CD14-positive monocyte (primary cell): Measurements from ENCODE around the gene NEMF. TPM values are rescaled to one million over a fixed set of nuclear protein-coding genes. Genes with fewer than 3 reads are reported as not detected.
"Not testable (repeated sequence)": the region's sequence is repeated elsewhere in the genome, so short reads cannot be mapped to it uniquely, and the experiment has no call there.

Experiments used
- DNase-seq, 3 donors: peaks; one replicate each; pipeline ENCODE4 v3.0.0-alpha.2; 2011 to 2022
- H2AFZ ChIP-seq: 2 replicates; pipeline ENCODE4 v1.6.0; 2012; ENCODE audit warnings: mild to moderate bottlenecking, low read depth, low read length, inconsistent platforms; ENCODE audit not compliant: insufficient read depth, poor library complexity, severe bottlenecking
- H3K27ac ChIP-seq, 2 donors: 1 replicate in 1 of 2; 2 replicates in 1 of 2; pipeline ENCODE4 v1.5.1; 2012 to 2013; ENCODE audit warnings: low read length in 2 of 2, control low read depth in 1 of 2, inconsistent platforms in 1 of 2, low read depth in 1 of 2, mild to moderate bottlenecking in 1 of 2
- H3K27me3 ChIP-seq, 2 donors: one replicate each; pipeline versions ENCODE4 v1.6.0 to v1.6.1; 2011 to 2013; ENCODE audit warnings: low read length in 2 of 2; ENCODE audit not compliant: control insufficient read depth in 2 of 2, insufficient read depth in 2 of 2
- H3K36me3 ChIP-seq, 2 donors: replicated peaks in 1 of 2; 1 replicate in 1 of 2; 2 replicates in 1 of 2; pipeline versions ENCODE4 v1.5.1 to v1.6.1; 2012 to 2013; ENCODE audit warnings: low read length in 2 of 2, control low read depth in 1 of 2, inconsistent platforms in 1 of 2, mild to moderate bottlenecking in 1 of 2; ENCODE audit not compliant: insufficient read depth in 2 of 2, control insufficient read depth in 1 of 2
- H3K4me1 ChIP-seq, 2 donors: 1 replicate in 1 of 2; 2 replicates in 1 of 2; pipeline versions ENCODE4 v1.5.1 to v1.6.1; 2012 to 2013; ENCODE audit warnings: low read length in 2 of 2, control low read depth in 1 of 2, inconsistent platforms in 1 of 2, mild to moderate bottlenecking in 1 of 2, moderate library complexity in 1 of 2; ENCODE audit not compliant: insufficient read depth in 2 of 2, control insufficient read depth in 1 of 2
- H3K4me2 ChIP-seq: replicated peaks from 2 replicates; pipeline ENCODE3; 2012; ENCODE audit warnings: low read length, moderate library complexity, mild to moderate bottlenecking; ENCODE audit not compliant: poor library complexity, severe bottlenecking; ENCODE audit errors: extremely low read depth
- H3K4me3 ChIP-seq, 3 experiments: fragments of 200-600 bp in 1 of 3; sonication (generic) in 1 of 3; replicated peaks in 1 of 3; 1 replicate in 2 of 3; 2 replicates in 1 of 3; pipeline ENCODE4 v1.5.1; 2011 to 2013; ENCODE audit warnings: low read length in 3 of 3, mild to moderate bottlenecking in 3 of 3, control low read depth in 2 of 3, low read depth in 2 of 3, inconsistent platforms in 1 of 3, moderate library complexity in 1 of 3
- H3K79me2 ChIP-seq: 2 replicates; pipeline ENCODE4 v1.6.0; 2012; ENCODE audit warnings: mild to moderate bottlenecking, control low read depth, inconsistent platforms, low read length, moderate library complexity; ENCODE audit not compliant: insufficient read depth
- H3K9ac ChIP-seq: 2 replicates; pipeline ENCODE4 v1.6.0; 2017; ENCODE audit warnings: low read length, mild to moderate bottlenecking; ENCODE audit not compliant: insufficient read depth, poor library complexity, severe bottlenecking
- H3K9me3 ChIP-seq, 2 donors: replicated peaks in 1 of 2; 1 replicate in 1 of 2; 2 replicates in 1 of 2; pipeline versions ENCODE4 v1.5.1 to v1.6.1; 2012 to 2013; ENCODE audit warnings: low read length in 2 of 2, control low read depth in 1 of 2; ENCODE audit not compliant: control insufficient read depth in 1 of 2, insufficient read depth in 1 of 2
- H4K20me1 ChIP-seq: 2 replicates; pipeline ENCODE4 v1.6.0; 2012; ENCODE audit warnings: mild to moderate bottlenecking, low read length, control low read depth, moderate library complexity; ENCODE audit not compliant: insufficient read depth
- H3K27ac Mint-ChIP-seq, 7 donors: one replicate each; pipeline ENCODE4 v1.8.0; 2020; ENCODE audit warnings: mild to moderate bottlenecking in 7 of 7, mixed read lengths in 7 of 7, moderate library complexity in 6 of 7, inconsistent platforms in 2 of 7
- H3K27me3 Mint-ChIP-seq, 3 donors: one replicate each; pipeline ENCODE4 v1.8.0; 2021 to 2022; ENCODE audit warnings: low read depth in 3 of 3, mild to moderate bottlenecking in 3 of 3, mixed read lengths in 3 of 3, moderate library complexity in 3 of 3, inconsistent platforms in 1 of 3
- H3K36me3 Mint-ChIP-seq, 2 donors: one replicate each; pipeline ENCODE4 v1.8.0; 2020; ENCODE audit warnings: mixed read lengths in 2 of 2, inconsistent platforms in 1 of 2, mild to moderate bottlenecking in 1 of 2
- H3K4me1 Mint-ChIP-seq: one replicate; pipeline ENCODE4 v1.8.0; 2020; ENCODE audit warnings: mild to moderate bottlenecking, mixed read lengths
- H3K4me3 Mint-ChIP-seq, 2 donors: one replicate each; pipeline ENCODE4 v1.8.0; 2020; ENCODE audit warnings: mild to moderate bottlenecking in 2 of 2, mixed read lengths in 2 of 2, moderate library complexity in 1 of 2
- H3K9me3 Mint-ChIP-seq, 7 donors: one replicate each; pipeline ENCODE4 v1.8.0; 2020 to 2022; ENCODE audit warnings: mixed read lengths in 7 of 7, mild to moderate bottlenecking in 6 of 7, moderate library complexity in 6 of 7, inconsistent platforms in 2 of 7
- WGBS: methylation state at CpG from one replicate; pipeline ENCODE4 v1.1.5; 2013; ENCODE audit warnings: missing lambda C conversion rate; ENCODE audit not compliant: insufficient coverage; 5-methylcytosine and 5-hydroxymethylcytosine counted together
- intact Hi-C, 2 donors: fragments of 100-400 bp; cut with micrococcal nuclease; formaldehyde crosslinking; loops; one replicate each; pipeline versions ENCODE4 v1.15.0 to v1.15.1; 2023
- polyA plus RNA-seq, 3 donors: library from polyadenylated mRNA; depleted of rRNA in 1 of 3; unstranded in 2 of 3; stranded (reverse) in 1 of 3; fragments of 300-500 nt in 2 of 3; fragments of >200 nt in 1 of 3; fragmentation: Illumina TruSeq in 2 of 3; gene quantifications; 1 replicate in 2 of 3; 2 replicates in 1 of 3; pipeline ENCODE4 v1.2.3, GENCODE V29; 2012 to 2021
- TF ChIP-seq, protein P1 (sequence below): fragments of 200-600 bp; IDR thresholded peaks from one replicate; pipeline ENCODE4 v1.8.0; 2022; ENCODE audit warnings: antibody characterized with exemption, mild to moderate bottlenecking

NEMF gene
- polyA plus RNA-seq, 3 donors: 18.3 to 27.6 (median 22.2) TPM

DNA sequence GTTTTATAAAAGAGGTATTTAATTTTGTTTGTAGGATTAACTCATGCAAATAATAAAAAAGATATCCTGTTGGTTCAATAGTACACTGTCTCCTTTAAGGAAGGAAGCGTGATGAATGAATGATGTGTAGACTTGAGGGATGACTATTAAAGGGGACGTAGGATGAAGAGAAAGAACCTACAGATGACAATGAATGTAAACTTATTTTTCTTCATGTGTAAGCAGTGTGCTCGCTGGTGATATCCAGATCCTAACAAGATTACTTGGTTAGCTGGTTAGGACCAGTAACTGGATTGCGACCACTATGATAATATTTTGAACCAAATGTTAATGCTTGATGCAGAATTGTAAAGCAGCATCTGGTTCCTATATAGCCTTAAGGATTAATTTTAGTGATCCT lies 42.9 kb upstream of the NEMF start:
- Mint-ChIP-seq H3K4me1 (peaks cover 34% of the 10 kb centered on the region), H3K27ac (peak overlapping the region in 6 of 7 donors; percentile 35 to 100 (median 91)), H3K9me3 (no peaks in the 10 kb centered on the region), H3K27me3 (peaks cover 0 to 2% (median 0%) of the 10 kb centered on the region in 3 donors), H3K36me3 (peaks cover 38 to 39% of the 10 kb centered on the region in 2 donors), H3K4me3 (peak overlapping the region; percentile 93 to 97)
- WGBS: 81% methylated on average over 2 of the region's 4 CpGs
- Histone ChIP-seq H3K4me3 (peak overlapping the region; percentile 93 to 100 (median 99)), H3K36me3 (peaks cover 7 to 8% of the 10 kb centered on the region in 2 donors), H3K9ac (peak overlapping the region; percentile 99), H2AFZ (no peak overlapping the region), H3K27ac (peak overlapping the region in 1 of 2 donors; percentile 99), H3K27me3 (no peaks in the 10 kb centered on the region), H4K20me1 (peaks cover 59% of the 10 kb centered on the region), H3K4me1 (peaks cover 26 to 62% of the 10 kb centered on the region in 2 donors), H3K9me3 (no peaks in the 10 kb centered on the region), H3K79me2 (peaks cover 85% of the 10 kb centered on the region), H3K4me2 (peak overlapping the region; percentile 76)
- intact Hi-C loops: loop anchor here in 1 of 2 donors (5.0 to 10.0 kb wide), 2 partner anchors 33 to 209 kb away; no protein-coding TSS in a partner anchor
- peak in 2 of 3 donors; percentile 23 to 37 for DNase-seq
- TF ChIP-seq, protein P1, sequence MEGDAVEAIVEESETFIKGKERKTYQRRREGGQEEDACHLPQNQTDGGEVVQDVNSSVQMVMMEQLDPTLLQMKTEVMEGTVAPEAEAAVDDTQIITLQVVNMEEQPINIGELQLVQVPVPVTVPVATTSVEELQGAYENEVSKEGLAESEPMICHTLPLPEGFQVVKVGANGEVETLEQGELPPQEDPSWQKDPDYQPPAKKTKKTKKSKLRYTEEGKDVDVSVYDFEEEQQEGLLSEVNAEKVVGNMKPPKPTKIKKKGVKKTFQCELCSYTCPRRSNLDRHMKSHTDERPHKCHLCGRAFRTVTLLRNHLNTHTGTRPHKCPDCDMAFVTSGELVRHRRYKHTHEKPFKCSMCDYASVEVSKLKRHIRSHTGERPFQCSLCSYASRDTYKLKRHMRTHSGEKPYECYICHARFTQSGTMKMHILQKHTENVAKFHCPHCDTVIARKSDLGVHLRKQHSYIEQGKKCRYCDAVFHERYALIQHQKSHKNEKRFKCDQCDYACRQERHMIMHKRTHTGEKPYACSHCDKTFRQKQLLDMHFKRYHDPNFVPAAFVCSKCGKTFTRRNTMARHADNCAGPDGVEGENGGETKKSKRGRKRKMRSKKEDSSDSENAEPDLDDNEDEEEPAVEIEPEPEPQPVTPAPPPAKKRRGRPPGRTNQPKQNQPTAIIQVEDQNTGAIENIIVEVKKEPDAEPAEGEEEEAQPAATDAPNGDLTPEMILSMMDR: no peak

DNA sequence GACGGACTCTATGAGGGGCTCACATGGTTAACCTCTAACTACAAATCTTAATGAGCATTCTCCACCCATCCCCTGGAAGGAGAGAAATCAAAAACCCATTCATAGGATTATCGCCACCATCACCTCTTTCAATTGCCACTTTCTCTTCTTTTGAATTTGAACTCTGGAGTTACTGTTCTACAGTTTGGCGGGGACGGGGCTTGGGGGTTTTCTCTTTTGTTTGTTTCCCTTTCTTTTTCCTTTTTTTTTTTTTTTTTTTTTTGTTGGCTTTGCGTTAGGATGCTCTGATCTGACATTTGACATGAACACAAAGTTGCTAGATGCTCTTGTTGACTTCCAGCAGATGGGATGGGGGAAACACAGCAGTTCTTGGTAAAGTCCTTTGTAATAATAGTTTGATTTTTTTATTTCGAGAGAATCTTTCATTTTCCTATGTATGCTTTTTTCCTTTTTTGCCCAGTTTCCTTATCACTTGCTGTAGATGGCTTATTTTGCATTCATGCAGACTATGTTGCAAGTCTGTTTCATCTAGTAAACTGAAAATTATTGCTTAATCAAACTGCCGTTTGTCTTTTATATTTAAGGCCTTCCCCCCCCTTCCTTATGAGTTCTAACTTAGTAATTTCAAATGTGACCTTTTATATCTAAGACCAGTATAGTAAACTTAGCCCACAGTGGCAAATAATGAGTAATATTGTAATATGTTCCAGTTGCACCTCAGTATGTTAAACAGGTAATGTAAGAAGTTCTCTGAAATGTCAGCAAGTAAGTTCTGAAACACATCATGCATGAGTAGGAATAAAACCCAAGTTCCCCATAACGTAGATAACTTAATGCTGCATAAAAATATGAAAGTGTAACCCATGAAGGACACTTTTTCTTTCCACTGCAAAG lies 41.9 kb upstream of the NEMF start:
- not testable (repeated sequence) for H3K9me3 ChIP-seq, H3K27me3 Mint-ChIP-seq, H3K36me3 ChIP-seq, H2AFZ ChIP-seq, DNase-seq, H3K27me3 ChIP-seq, H3K9me3 Mint-ChIP-seq
- peak overlapping the region; percentile 99 for H3K9ac ChIP-seq
- peaks cover 26 to 60% of the 10 kb centered on the region in 2 donors for H3K4me1 ChIP-seq
- peaks cover 59% of the 10 kb centered on the region for H4K20me1 ChIP-seq
- H3K27ac ChIP-seq: peak overlapping the region; percentile 99
- intact Hi-C loops: loop anchor here in 1 of 2 donors (5.0 to 10.0 kb wide), 4 partner anchors 32 to 210 kb away; no protein-coding TSS in a partner anchor
- H3K79me2 ChIP-seq: peaks cover 75% of the 10 kb centered on the region
- no CpG with 5 or more reads among the region's 8 CpGs for WGBS
- peak overlapping the region; percentile 76 for H3K4me2 ChIP-seq
- Mint-ChIP-seq H3K4me3 (peak overlapping the region; percentile 93 to 97), H3K4me1 (peaks cover 32% of the 10 kb centered on the region), H3K27ac (peak overlapping the region; percentile 95 to 100 (median 99)), H3K36me3 (peaks cover 38 to 39% of the 10 kb centered on the region in 2 donors)
- peak overlapping the region; percentile 93 to 100 (median 99) for H3K4me3 ChIP-seq
